GM18909 (cell line): ENCODE measurements around the gene CWH43.
"Not testable (repeated sequence)": the region's sequence is repeated elsewhere in the genome, so short reads cannot be mapped to it uniquely, and the experiment has no call there.

Source experiments
- ATAC-seq: cut with Tn5 transposase; IDR thresholded peaks from one replicate; pipeline ENCODE4 v1.9.1; 2021; ENCODE audit warnings: mild to moderate bottlenecking; ENCODE audit not compliant: unreplicated experiment, poor library complexity

The CWH43 gene

GRCh38 chr4:48974979-48975640 is 11.0 kb upstream of the CWH43 start:
- no peak for ATAC-seq

- no peak for ATAC-seq
Observed at GRCh38 chr4:48976041-48976440, 10.0 kb upstream of the CWH43 start.

- ATAC-seq = no peak
Observed at GRCh38 chr4:48979914-48980579, 6.0 kb upstream of the CWH43 start.

DNA sequence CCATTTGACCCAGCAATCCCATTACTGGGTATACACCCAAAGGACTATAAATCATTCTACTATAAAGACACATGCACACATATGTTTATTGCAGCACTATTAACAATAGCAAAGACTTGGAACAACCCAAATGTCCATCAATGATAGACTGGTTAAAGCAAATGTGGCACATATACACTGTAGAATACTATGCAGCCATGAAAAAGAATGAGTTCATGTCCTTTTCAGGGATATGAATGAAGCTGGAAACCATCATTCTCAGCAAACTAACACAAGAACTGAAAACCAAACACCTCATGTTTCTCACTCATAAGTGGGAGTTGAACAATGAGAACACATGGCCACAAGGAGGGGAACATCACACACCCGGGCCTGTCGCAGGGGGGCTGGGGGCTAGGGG is 2.1 kb upstream of the CWH43 start:
- not testable (repeated sequence) for ATAC-seq

- ATAC-seq = no peak
Observed at GRCh38 chr4:48985602-48985975, 486 bp upstream of the CWH43 start.

DNA sequence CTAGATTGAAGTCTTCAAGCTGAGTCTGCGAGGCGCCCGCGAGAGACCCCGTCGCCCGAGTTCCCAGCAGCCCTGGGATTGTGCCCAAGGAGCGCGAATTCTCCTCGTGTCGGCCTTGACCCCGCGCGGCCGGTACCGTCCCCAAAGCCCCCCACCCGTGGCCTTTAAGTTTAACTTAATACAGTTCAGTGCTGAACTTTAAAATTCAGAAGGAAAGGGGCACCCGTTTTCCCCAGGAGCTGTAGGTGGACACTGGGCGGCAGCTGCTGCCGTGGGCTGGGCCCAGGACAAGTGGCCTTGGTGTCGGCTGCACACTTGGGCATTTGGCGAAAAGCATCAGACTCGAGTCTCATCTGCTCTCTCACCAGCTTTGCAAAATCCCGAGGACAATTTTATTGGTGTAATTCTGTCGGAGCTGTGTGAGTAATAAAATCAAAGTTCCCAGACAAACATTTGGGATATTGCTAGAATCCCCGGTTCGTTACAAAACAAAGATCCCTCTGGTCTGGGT is 634 bp downstream of the CWH43 start:
- ATAC-seq = no peak

DNA sequence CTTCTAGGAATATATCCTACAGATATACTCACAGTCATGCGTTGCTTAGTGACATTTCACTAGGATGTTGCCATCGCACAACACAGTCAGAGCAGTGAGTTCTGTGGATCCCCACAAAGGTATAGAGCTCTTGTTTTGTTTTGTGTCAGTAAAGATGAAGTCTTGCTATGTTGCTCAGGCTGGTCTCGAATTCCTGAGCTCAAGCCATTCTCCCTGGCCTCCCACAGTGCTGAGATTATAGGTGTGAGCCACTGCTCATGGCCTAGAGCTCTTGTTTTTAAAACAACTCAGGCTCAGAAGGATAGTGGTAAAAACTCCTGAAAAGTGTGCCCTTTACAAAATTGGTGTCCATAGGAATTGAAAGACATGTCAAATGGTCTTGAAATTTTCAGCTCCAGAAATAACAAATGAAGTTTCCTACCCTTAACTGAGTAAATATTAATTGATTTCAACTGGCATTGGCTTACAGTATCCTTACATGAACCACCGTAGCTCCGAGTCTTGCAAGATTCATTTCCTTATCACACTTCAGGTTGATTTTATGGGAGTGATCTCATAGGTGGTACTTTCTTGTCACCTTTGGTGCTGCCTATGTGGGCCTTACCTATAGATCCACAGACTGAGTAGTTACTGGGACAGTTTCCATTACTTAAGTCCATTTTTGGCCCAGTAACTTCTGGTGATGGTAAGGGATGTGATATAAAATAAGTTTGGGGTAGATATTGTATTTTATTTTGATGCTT is 3.6 kb downstream of the CWH43 start:
- ATAC-seq = no peak

GRCh38 chr4:48991357-48991756 is 5.3 kb downstream of the CWH43 start:
- no peak for ATAC-seq

DNA sequence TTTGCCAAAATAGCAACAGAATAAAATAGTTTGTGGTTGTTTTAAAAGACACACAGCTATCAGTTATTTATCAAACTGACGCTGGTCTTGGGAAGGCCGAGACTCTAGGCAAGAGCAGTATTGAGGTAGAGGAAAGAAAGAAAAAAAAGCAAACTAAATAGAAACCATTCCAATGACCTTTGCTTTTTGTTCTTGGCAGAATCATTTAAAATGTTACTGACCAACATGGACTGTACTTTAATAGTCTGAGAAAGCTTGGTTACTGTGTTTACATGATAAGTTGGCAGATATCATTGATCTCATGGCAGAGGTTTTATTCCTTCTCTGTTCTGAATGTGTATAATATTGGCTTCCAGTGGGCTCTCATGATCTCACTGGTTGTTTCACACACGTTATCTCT is 11.9 kb downstream of the CWH43 start:
- ATAC-seq = no peak

- ATAC-seq = no peak
Observed at GRCh38 chr4:48998440-48998839, 12.4 kb downstream of the CWH43 start.

DNA sequence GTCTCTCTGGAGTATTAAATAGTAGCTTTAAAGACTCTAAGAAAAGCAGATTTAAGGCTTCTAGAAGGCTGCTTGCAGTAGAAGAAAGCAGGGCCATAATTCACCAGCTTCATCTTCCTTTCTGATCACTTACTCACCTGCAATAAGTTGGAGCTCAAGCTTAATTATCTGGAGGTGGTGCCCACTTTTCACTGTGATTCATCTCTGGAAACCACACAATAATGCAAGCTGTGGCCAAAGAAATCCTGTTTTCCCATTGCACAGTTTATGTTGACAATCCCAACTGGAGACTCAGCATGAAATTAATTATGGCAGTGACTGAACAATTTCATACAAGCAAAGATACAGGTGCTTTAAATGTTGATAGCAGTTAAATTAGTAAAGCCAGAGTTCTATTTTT is 14.7 kb downstream of the CWH43 start:
- ATAC-seq = no peak

GRCh38 chr4:49002931-49003330 is 16.9 kb downstream of the CWH43 start:
- no peak for ATAC-seq

- ATAC-seq = no peak
Observed at GRCh38 chr4:49018718-49019295, 32.7 kb downstream of the CWH43 start.

GRCh38 chr4:49032440-49033161 is 46.5 kb downstream of the CWH43 start:
- no peak for ATAC-seq

DNA sequence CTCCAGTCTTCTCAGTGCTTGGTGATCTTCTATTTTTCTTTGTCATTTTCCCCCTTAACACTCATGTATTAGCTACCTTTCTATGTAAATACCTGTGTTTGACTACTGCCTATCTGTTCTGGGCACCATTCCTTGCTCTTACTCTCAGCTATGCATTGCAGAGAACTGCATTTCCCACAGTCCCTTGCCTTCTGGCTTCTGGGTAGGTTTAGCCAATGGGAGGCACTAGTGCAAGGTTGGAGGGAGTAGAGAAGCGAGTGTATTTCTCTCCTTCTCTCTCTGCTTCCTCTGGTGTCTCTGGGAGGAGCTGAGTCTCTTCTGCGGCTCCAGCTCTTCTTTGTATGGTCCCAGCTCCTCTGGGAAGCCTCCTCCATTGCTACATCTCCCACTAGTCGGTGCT is 50.5 kb downstream of the CWH43 start:
- no peak for ATAC-seq

GRCh38 chr4:49044270-49044669 is 58.2 kb downstream of the CWH43 start:
- no peak for ATAC-seq

GRCh38 chr4:49058306-49058705 is 72.2 kb downstream of the CWH43 start:
- ATAC-seq = no peak

DNA sequence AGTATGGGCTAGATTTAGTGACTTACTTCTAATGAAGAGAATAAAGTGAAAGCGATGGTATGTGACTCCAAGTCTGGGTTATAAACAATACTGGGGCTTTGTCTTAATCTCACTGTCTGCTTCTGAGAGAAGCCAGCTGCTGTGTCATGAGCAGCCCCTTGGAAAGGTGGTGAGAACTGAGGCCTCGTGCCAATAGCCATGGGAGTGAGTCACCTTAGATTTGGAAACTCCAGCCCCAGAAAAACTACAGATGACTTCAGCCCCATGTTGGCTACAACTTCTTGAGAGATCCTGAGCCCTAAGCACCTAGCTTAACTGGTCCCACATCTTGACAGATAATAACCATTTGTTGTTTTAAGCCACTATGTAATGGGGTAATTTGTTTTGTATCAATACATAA is 77.6 kb downstream of the CWH43 start:
- ATAC-seq = no peak

DNA sequence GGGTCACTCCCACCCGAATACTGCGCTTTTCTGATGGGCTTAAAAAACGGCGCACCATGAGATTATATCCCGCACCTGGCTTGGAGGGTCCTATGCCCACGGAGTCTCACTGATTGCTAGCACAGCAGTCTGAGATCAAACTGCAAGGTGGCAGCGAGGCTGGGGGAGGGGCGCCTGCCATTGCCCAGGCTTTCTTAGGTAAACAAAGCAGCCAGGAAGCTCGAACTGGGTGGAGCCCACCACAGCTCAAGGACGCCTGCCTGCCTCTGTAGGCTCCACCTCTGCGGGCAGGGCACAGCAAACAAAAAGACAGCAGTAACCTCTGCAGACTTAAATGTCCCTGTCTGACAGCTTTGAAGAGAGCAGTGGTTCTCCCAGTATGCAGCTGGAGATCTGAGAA is 86.1 kb downstream of the CWH43 start:
- ATAC-seq = not testable (repeated sequence)

GRCh38 chr4:49091883-49092282 is 105.8 kb downstream of the CWH43 start:
- ATAC-seq = peak; percentile 29
